Posterior vena cava (tissue), 2 donors: ENCODE results near the gene PLCD3. TPM values are rescaled to one million over a fixed set of nuclear protein-coding genes. Genes with fewer than 3 reads are reported as not detected.
A peak's percentile ranks its signal among the peaks of the same experiment; 100 is the strongest.

Experiments
- DNase-seq: peaks from one replicate; pipeline ENCODE4 v3.0.0-alpha.2; 2020; ENCODE audit warnings: low spot score
- intact Hi-C, 2 donors: fragments of 100-400 bp; cut with DNase I; formaldehyde crosslinking; loops; one replicate each; pipeline versions ENCODE4 v1.14.1 to v1.14.2; 2022 to 2023
- total RNA-seq, 2 donors: library from RNA; stranded (reverse); fragmentation: NEBNext Ultra II Directional; extraction: Animal tissue kit (Norgen Biotek cat#: 25700); gene quantifications; one replicate each; pipeline ENCODE4 v1.2.1, GENCODE V29; 2021
- donor health status: DM: yes; HTN: yes; CAD: no.
- donor health status: DM: yes; HTN: yes; CAD: no.

Gene PLCD3
- total RNA-seq, 2 donors from 2014 or later: 69.3 to 74.2 TPM

- intact Hi-C loops: no loop called here
- no peak for DNase-seq
Observed at GRCh38 chr17:45110676-45111611, 21.4 kb downstream of the PLCD3 start.

- no peak for DNase-seq
- intact Hi-C loops: loop anchor here in 1 of 2 donors (10.0 kb wide), 1 partner anchor 194 kb away; the partner anchor contains the start of gene GFAP
Observed at GRCh38 chr17:45108595-45109521, 23.5 kb downstream of the PLCD3 start.

GRCh38 chr17:45108051-45108450 is 24.3 kb downstream of the PLCD3 start:
- intact Hi-C loops: loop anchor here in 1 of 2 donors (10.0 kb wide), 1 partner anchor 193 kb away; the partner anchor contains the start of gene GFAP
- no peak for DNase-seq

- intact Hi-C loops: loop anchor here in 1 of 2 donors (10.0 kb wide), 1 partner anchor 193 kb away; the partner anchor contains the start of gene GFAP
- DNase-seq: no peak
Observed at GRCh38 chr17:45107293-45108010, 24.9 kb downstream of the PLCD3 start.

GRCh38 chr17:45106582-45106981 is 25.7 kb downstream of the PLCD3 start:
- DNase-seq: no peak
- intact Hi-C loops: loop anchor here in 1 of 2 donors (10.0 kb wide), 1 partner anchor 192 kb away; the partner anchor contains the start of gene GFAP

- intact Hi-C loops: loop anchor here in 1 of 2 donors (10.0 kb wide), 1 partner anchor 191 kb away; the partner anchor contains the start of gene GFAP
- no peak for DNase-seq
Observed at GRCh38 chr17:45106096-45106495, 26.2 kb downstream of the PLCD3 start.

GRCh38 chr17:45104907-45105624 is 27.2 kb downstream of the PLCD3 start:
- no peak for DNase-seq
- intact Hi-C loops: loop anchor here in 1 of 2 donors (10.0 kb wide), 1 partner anchor 190 kb away; the partner anchor contains the start of gene GFAP

GRCh38 chr17:45104497-45104896 is 27.8 kb downstream of the PLCD3 start:
- DNase-seq: no peak
- intact Hi-C loops: loop anchor here in 1 of 2 donors (10.0 kb wide), 1 partner anchor 190 kb away; the partner anchor contains the start of gene GFAP

GRCh38 chr17:45104029-45104428 is 28.3 kb downstream of the PLCD3 start:
- intact Hi-C loops: loop anchor here in 1 of 2 donors (10.0 kb wide), 1 partner anchor 189 kb away; the partner anchor contains the start of gene GFAP
- no peak for DNase-seq

- intact Hi-C loops: loop anchor here in 1 of 2 donors (10.0 kb wide), 1 partner anchor 189 kb away; the partner anchor contains the start of gene GFAP
Observed at GRCh38 chr17:45103269-45103795, 29.0 kb downstream of the PLCD3 start.

GRCh38 chr17:45102856-45103255 is 29.5 kb downstream of the PLCD3 start:
- intact Hi-C loops: loop anchor here in 1 of 2 donors (10.0 kb wide), 1 partner anchor 188 kb away; the partner anchor contains the start of gene GFAP
- no peak for DNase-seq

More at GRCh38 chr17:45103269-45103795, 29.0 kb downstream of the PLCD3 start:
- DNase-seq: no peak

GRCh38 chr17:45101883-45102811 is 30.2 kb downstream of the PLCD3 start:
- no peak for DNase-seq
- intact Hi-C loops: loop anchor here in 1 of 2 donors (10.0 kb wide), 1 partner anchor 187 kb away; the partner anchor contains the start of gene GFAP

- DNase-seq: no peak
- intact Hi-C loops: loop anchor here in 1 of 2 donors (10.0 kb wide), 1 partner anchor 187 kb away; the partner anchor contains the start of gene GFAP
Observed at GRCh38 chr17:45101546-45101882, 30.8 kb downstream of the PLCD3 start.

GRCh38 chr17:45098869-45099616 is 33.3 kb downstream of the PLCD3 start:
- intact Hi-C loops: no loop called here
- peak; percentile 96 for DNase-seq

GRCh38 chr17:45098081-45098868 is 34.0 kb downstream of the PLCD3 start:
- DNase-seq: no peak
- intact Hi-C loops: no loop called here
